IPS-18c (cell line): ENCODE data around the gene CD27.
A peak's percentile ranks its signal among the peaks of the same experiment; 100 is the strongest.
"Not testable (repeated sequence)": the region's sequence is repeated elsewhere in the genome, so short reads cannot be mapped to it uniquely, and the experiment has no call there.

Experiments
- H3K4me3 ChIP-seq: 2 replicates; pipeline ENCODE4 v1.7.0; 2013; ENCODE audit warnings: low read depth, mild to moderate bottlenecking, low read length, moderate library complexity; ENCODE audit not compliant: insufficient read depth
- H3K9me3 ChIP-seq: one replicate; pipeline ENCODE4 v1.6.1; 2013; ENCODE audit warnings: mild to moderate bottlenecking, low read length, moderate library complexity; ENCODE audit not compliant: control insufficient read depth, insufficient read depth

Gene CD27

DNA sequence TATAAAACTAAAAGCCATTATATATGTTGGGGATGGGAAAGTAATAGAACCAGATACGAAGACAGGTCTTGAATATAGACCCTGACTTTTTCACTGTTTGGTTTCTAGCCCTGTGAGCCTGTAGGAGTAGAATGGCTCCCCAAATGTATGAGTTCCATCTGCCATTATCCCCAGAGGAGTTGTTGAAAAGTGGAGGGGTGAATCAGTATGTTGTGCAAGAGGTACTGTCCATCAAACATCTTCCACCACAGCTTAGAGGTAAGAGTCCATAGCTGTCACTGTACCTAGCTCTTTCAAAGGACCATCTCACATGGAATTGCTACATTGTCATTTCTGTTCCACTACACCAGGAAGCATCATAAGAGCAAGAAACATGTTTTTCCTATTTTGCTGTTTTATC is 50.2 kb downstream of the CD27 start:
- H3K9me3 ChIP-seq: no peaks in the 10 kb centered on the region
- H3K4me3 ChIP-seq: peak overlapping the region; percentile 98; the same call in 1 of the 2 replicates

DNA sequence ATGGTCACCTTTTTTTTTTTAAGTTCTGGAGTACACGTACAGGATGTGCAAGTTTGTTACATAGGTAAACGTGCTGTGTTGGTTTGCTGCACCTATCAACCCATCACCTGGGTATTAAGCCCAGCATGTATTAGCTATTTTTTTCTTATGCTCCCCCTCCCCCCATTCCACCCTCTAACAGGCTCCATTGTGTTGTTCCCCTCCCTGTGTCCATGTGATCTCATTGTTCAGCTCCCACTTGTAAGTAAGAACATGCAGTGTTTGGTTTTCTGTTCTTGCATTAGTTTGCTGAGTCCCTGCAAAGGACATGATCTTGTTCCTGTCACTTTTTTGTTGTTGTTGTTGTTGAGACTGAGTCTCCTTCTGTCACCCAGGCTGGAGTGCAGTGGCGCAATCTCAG is 52.5 kb downstream of the CD27 start:
- H3K9me3 ChIP-seq, H3K4me3 ChIP-seq: not testable (repeated sequence)

DNA sequence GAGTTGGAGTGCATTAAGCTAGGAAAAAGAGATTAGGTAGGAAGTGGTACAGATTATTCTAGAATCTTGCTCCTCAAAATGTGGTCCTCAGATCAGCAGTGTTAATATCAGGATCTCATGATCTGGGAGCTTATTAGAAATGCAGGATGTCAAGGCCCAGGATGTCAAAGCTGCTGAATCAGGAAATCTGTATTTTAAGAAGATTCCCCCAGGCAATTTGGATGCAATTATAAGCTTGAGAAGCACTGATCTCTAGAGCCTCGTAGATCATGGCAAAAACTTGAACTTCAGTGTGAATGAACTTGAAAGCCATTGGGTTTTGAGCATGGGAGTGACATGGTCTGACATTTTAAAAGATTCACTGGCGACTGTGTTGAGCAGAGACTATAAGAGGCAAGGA is 55.7 kb downstream of the CD27 start:
- Histone ChIP-seq H3K9me3 (no peaks in the 10 kb centered on the region), H3K4me3 (no peak overlapping the region)
